GM23338 (cell line): ENCODE measurements around the gene CHMP4B. TPM values are rescaled to one million over a fixed set of nuclear protein-coding genes. Genes with fewer than 3 reads are reported as not detected.

Experiments used
- ATAC-seq: fragments of 200-7000 bp; cut with Tn5 transposase; 3 replicates; pipeline ENCODE4 v1.9.1; 2020
- DNase-seq: peaks from one replicate; pipeline ENCODE4 v3.0.0-alpha.2; 2015; ENCODE audit warnings: low spot score
- H2AFZ ChIP-seq: fragments of 200-600 bp; sonication (generic); 2 replicates; pipeline ENCODE4 v1.8.0; 2016; ENCODE audit warnings: antibody characterized with exemption, mild to moderate bottlenecking, moderate library complexity
- H3F3A ChIP-seq: fragments of 200-600 bp; sonication (generic); replicated peaks from 2 replicates; pipeline ENCODE4 v1.8.0; 2017; ENCODE audit warnings: antibody characterized with exemption, mixed run types, low read depth
- H3K27ac ChIP-seq: fragments of 200-600 bp; sonication (generic); 2 replicates; pipeline ENCODE4 v1.6.1; 2016; ENCODE audit warnings: low read depth
- H3K27me3 ChIP-seq: fragments of 200-600 bp; sonication (generic); 2 replicates; pipeline ENCODE4 v1.8.0; 2016; ENCODE audit warnings: mild to moderate bottlenecking, mixed run types, moderate library complexity; ENCODE audit not compliant: insufficient read depth
- H3K36me3 ChIP-seq: fragments of 200-600 bp; sonication (generic); 2 replicates; pipeline ENCODE4 v1.8.0; 2016; ENCODE audit warnings: mild to moderate bottlenecking; ENCODE audit not compliant: insufficient read depth
- H3K4me1 ChIP-seq: fragments of 200-600 bp; sonication (generic); 2 replicates; pipeline ENCODE4 v1.8.0; 2016; ENCODE audit warnings: mild to moderate bottlenecking, moderate library complexity; ENCODE audit not compliant: insufficient read depth
- H3K4me2 ChIP-seq: fragments of 200-600 bp; sonication (generic); 2 replicates; pipeline ENCODE4 v1.7.1; 2017; ENCODE audit warnings: mixed run types
- H3K4me3 ChIP-seq: fragments of 200-600 bp; sonication (generic); 2 replicates; pipeline ENCODE4 v1.6.1; 2016; ENCODE audit warnings: mixed run types
- H3K79me2 ChIP-seq: fragments of 200-600 bp; sonication (generic); replicated peaks from 2 replicates; pipeline ENCODE4 v1.8.0; 2017; ENCODE audit warnings: mild to moderate bottlenecking; ENCODE audit not compliant: insufficient read depth
- H3K9me2 ChIP-seq: fragments of 200-600 bp; sonication (generic); 2 replicates; pipeline ENCODE4 v1.8.0; 2017; ENCODE audit not compliant: insufficient read depth
- H4K20me1 ChIP-seq: fragments of 200-600 bp; sonication (generic); replicated peaks from 2 replicates; pipeline ENCODE4 v1.8.0; 2017; ENCODE audit warnings: mild to moderate bottlenecking; ENCODE audit not compliant: insufficient read depth
- H3K27ac Mint-ChIP-seq: 2 replicates; pipeline ENCODE4 v1.8.0; 2020; ENCODE audit warnings: inconsistent platforms, mild to moderate bottlenecking, moderate library complexity, mixed read lengths
- H3K27me3 Mint-ChIP-seq: 3 replicates; pipeline ENCODE4 v1.8.0; 2022; ENCODE audit warnings: low read depth, mild to moderate bottlenecking, moderate library complexity, mixed read lengths, inconsistent platforms; ENCODE audit not compliant: insufficient read depth, poor library complexity
- H3K36me3 Mint-ChIP-seq: 3 replicates; pipeline ENCODE4 v1.8.0; 2021; ENCODE audit warnings: low read depth, mild to moderate bottlenecking, inconsistent platforms, moderate library complexity, mixed read lengths
- H3K4me1 Mint-ChIP-seq: 3 replicates; pipeline ENCODE4 v1.8.0; 2020; ENCODE audit warnings: mild to moderate bottlenecking, inconsistent platforms, mixed read lengths
- H3K4me3 Mint-ChIP-seq: 3 replicates; pipeline ENCODE4 v1.8.0; 2021; ENCODE audit warnings: moderate library complexity, mild to moderate bottlenecking, inconsistent platforms, mixed read lengths
- H3K9me3 Mint-ChIP-seq: 3 replicates; pipeline ENCODE4 v1.8.0; 2020; ENCODE audit warnings: moderate library complexity, mild to moderate bottlenecking, inconsistent platforms, mixed read lengths
- CREB1 ChIP-seq: fragments of 250-450 bp; sonication (Bioruptor Pico); IDR thresholded peaks from 2 replicates; pipeline ENCODE4 v1.5.0; 2020; ENCODE audit warnings: low read depth, mild to moderate bottlenecking, moderate library complexity
- CTCF ChIP-seq, 2 experiments: fragments of 200-600 bp in 1 of 2; sonication (generic) in 1 of 2; conservative IDR thresholded peaks; 2 replicates each; pipeline versions ENCODE4 v1.5.1 to v1.6.1; 2016 to 2017; ENCODE audit warnings: antibody characterized with exemption in 2 of 2, low read depth in 2 of 2, mild to moderate bottlenecking in 2 of 2, moderate library complexity in 1 of 2
- ETS1 ChIP-seq: IDR thresholded peaks from 2 replicates; pipeline ENCODE4 v1.6.1; 2016; ENCODE audit warnings: antibody characterized with exemption
- EZH2 ChIP-seq: fragments of 200-600 bp; sonication (generic); IDR thresholded peaks from one replicate; pipeline ENCODE4 v1.8.0; 2017; ENCODE audit warnings: antibody characterized with exemption, mild to moderate bottlenecking, low read depth; ENCODE audit not compliant: unreplicated experiment
- EZH2phosphoT487 ChIP-seq: fragments of 200-600 bp; sonication (generic); IDR thresholded peaks from one replicate; pipeline ENCODE4 v1.8.1; 2018; ENCODE audit warnings: antibody characterized with exemption; ENCODE audit not compliant: unreplicated experiment
- JUNB ChIP-seq: IDR thresholded peaks from one replicate; pipeline ENCODE4 v1.6.1; 2016; ENCODE audit warnings: antibody characterized with exemption; ENCODE audit not compliant: unreplicated experiment
- NANOG ChIP-seq: IDR thresholded peaks from 2 replicates; pipeline ENCODE4 v1.6.1; 2016; ENCODE audit warnings: antibody characterized with exemption, borderline replicate concordance
- POLR2AphosphoS5 ChIP-seq: IDR thresholded peaks from 2 replicates; pipeline ENCODE4 v1.6.1; 2016; ENCODE audit warnings: antibody characterized with exemption, low read depth
- REST ChIP-seq: IDR thresholded peaks from one replicate; pipeline ENCODE4 v1.6.1; 2018; ENCODE audit warnings: antibody characterized with exemption; ENCODE audit not compliant: unreplicated experiment
- STAT1 ChIP-seq: IDR thresholded peaks from one replicate; pipeline ENCODE4 v1.6.1; 2016; ENCODE audit warnings: antibody characterized with exemption; ENCODE audit not compliant: unreplicated experiment
- ZNF114 ChIP-seq: fragments of 250-450 bp; sonication (Bioruptor Pico); IDR thresholded peaks from 2 replicates; pipeline ENCODE4 v1.5.0; 2020; ENCODE audit warnings: mild to moderate bottlenecking, moderate library complexity
- ZNF331 ChIP-seq: fragments of 250-450 bp; sonication (Bioruptor Pico); IDR thresholded peaks from 2 replicates; pipeline ENCODE4 v1.5.0; 2020; ENCODE audit warnings: low read depth, mild to moderate bottlenecking, moderate library complexity
- ZNF462 ChIP-seq: fragments of 250-450 bp; sonication (Bioruptor Pico); IDR thresholded peaks from 2 replicates; pipeline ENCODE4 v1.5.0; 2020; ENCODE audit warnings: mild to moderate bottlenecking, moderate library complexity
- polyA plus RNA-seq: library from polyadenylated mRNA; unstranded; fragments of >200 nt; fragmentation: Nextera tagmentation; extraction: Ambion mirVana; gene quantifications from 2 replicates; pipeline ENCODE4 v1.2.1, GENCODE V29; 2016
- total RNA-seq: library from RNA; depleted of rRNA; stranded (reverse); fragments of >200 nt; shearing (Covaris generic); gene quantifications from 2 replicates; pipeline ENCODE4 v1.2.3, GENCODE V29; 2014

Gene CHMP4B
- total and polyA plus RNA-seq, 2 experiments from 2014 or later: 14.5 to 49.3 TPM

GRCh38 chr20:33842346-33842745, 31.2 kb downstream of the CHMP4B start (continued):
- TF ChIP-seq ETS1 (no peak), CREB1 (no peak), REST (no peak), CTCF (conservative IDR thresholded peaks at IDR 0.05; ENCODE audit: low read depth in 2 of 2) (no peak), JUNB (no peak), NANOG (no peak), ZNF114 (CRISPR knock-in tag) (no peak), EZH2phosphoT487 (no peak), POLR2AphosphoS5 (no peak), EZH2 (no peak), STAT1 (no peak)

GRCh38 chr20:33843050-33843449, 31.9 kb downstream of the CHMP4B start:
- peaks cover 24% of the 10 kb centered on the region for H4K20me1 ChIP-seq
- no peaks in the 10 kb centered on the region for H3K36me3 ChIP-seq
- no peak overlapping the region for H3K4me3 ChIP-seq
- no peak overlapping the region for H3K27ac Mint-ChIP-seq
- no peaks in the 10 kb centered on the region for H3K36me3 Mint-ChIP-seq
- no peaks in the 10 kb centered on the region for H3K9me3 Mint-ChIP-seq
- peaks cover 97% of the 10 kb centered on the region for H3K79me2 ChIP-seq
- DNase-seq (no peak), ATAC-seq (no peak)
- H3K4me1 ChIP-seq: peaks cover 57% of the 10 kb centered on the region
- 0 out of 2 replicates have a peak overlapping the region, but pooled peaks have one; percentile 8 for H3K27ac ChIP-seq
- H3K27me3 ChIP-seq: no peaks in the 10 kb centered on the region
- no peak overlapping the region for H3K4me3 Mint-ChIP-seq
- H3F3A ChIP-seq: no peaks in the 10 kb centered on the region
- H3K9me2 ChIP-seq: no peaks in the 10 kb centered on the region
- peak overlapping the region; percentile 56 for H3K4me2 ChIP-seq
- peaks cover 4% of the 10 kb centered on the region for H3K27me3 Mint-ChIP-seq
- no peak overlapping the region for H2AFZ ChIP-seq
- peaks cover 70% of the 10 kb centered on the region for H3K4me1 Mint-ChIP-seq
- TF ChIP-seq NANOG (no peak), STAT1 (no peak), CREB1 (no peak), ZNF331 (CRISPR knock-in tag) (no peak), ZNF462 (no peak), JUNB (no peak), POLR2AphosphoS5 (no peak)
